Activated CD4-positive, alpha-beta T cell treated with anti-CD3 and anti-CD28 coated beads, Interleukin-2, amount 50 U/mL, for 4 hours (primary cell): ENCODE data around the gene C2orf81.
A peak's percentile ranks its signal among the peaks of the same experiment; 100 is the strongest.

Experiments
- DNase-seq, 2 experiments: peaks; one replicate each; pipeline ENCODE4 v3.0.0-alpha.2; 2020

The C2orf81 gene

DNA sequence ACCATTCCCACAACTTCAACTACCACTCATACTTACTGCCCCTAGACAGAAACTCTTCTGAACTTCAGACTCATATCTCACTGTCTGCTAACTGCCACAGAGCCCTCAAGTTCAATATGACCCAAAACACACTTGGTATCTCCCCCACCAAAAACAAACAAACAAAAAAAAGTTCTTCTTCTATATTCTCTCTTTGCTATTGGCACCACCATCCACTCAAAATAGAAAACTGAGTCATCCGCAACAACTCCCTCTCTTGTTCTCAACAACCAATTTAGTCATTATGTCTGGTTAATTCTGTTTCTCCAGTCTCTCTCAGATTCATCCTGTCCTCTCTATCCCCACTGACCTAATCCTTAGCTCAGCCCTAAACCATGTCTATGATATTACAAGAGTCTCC is 34.1 kb downstream of the C2orf81 start:
- DNase-seq, result no peak

DNA sequence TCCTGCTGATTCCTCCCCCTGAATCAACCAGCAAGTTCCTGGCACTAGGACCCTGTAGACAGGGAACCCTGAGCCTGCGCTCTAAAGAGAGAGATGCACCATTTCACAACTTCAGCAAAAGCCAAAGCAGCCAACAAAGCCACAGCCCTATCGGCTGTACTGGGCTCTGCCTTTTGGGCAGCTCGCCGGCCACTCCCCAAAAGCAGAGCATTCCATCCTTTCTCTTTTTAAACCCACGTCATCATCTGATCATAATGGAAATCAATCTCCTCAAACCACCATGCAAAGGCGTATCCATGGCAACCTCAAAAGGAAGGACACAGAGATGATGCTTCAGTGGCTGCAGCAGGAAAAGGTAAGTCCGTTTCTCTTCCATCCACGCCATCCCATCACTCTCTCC is 36.0 kb downstream of the C2orf81 start:
- DNase-seq, result no peak

DNA sequence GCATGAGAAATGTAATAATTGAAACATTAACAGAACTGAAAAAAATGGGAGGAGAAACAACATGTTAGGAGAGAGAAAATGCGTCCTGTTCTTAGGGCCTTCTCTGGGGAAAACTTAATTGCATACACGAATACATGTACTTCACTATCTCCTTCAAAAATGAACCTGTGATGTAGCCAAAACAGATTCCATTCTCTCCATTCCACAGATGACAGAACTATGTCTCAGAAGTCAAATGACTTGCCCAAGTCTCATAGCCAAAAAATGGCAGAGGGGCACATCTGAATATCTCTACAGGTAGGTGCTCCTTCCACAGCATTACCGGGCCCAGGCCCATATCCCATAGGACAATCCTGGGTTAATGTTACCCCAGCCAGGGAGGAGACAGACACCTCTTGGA is 37.4 kb downstream of the C2orf81 start:
- DNase-seq, result no peak

DNA sequence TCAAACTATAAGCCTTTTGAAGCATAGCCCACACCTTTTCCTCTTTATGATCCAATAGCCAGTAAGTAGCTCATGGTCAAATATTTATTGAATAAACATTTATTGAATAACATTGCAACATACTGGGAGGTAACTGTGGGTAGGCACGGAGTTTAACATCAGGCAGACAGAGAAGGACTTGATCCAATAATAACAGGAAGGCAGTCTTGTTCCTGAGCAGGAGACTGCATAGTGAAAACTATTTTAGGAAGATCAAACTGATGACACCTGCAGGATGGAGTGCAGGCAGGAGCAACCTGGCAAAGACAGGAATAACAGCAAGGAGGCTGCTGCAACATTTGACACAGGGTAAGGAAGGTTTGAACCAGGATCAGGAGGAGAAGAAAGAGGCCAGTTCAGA is 38.2 kb downstream of the C2orf81 start:
- no peak for DNase-seq

DNA sequence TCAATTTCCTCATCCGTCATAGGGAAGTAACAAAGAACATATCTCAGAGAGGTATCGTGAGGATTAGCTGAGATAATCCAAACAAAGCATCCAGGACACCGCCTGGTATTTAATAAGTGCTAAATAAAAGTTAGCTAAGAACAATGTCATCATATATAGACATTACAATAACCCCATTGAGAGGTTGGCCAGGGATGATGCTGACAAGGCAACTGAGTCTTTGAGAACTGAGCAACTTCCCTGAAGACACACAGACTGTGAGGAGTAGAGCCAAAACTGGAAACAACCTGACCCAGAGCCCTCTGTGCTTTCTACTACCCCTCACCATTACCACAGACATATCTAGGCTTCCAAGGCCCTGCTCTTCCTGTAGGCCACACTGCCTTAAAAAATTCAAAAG is 39.7 kb downstream of the C2orf81 start:
- no peak for DNase-seq

DNA sequence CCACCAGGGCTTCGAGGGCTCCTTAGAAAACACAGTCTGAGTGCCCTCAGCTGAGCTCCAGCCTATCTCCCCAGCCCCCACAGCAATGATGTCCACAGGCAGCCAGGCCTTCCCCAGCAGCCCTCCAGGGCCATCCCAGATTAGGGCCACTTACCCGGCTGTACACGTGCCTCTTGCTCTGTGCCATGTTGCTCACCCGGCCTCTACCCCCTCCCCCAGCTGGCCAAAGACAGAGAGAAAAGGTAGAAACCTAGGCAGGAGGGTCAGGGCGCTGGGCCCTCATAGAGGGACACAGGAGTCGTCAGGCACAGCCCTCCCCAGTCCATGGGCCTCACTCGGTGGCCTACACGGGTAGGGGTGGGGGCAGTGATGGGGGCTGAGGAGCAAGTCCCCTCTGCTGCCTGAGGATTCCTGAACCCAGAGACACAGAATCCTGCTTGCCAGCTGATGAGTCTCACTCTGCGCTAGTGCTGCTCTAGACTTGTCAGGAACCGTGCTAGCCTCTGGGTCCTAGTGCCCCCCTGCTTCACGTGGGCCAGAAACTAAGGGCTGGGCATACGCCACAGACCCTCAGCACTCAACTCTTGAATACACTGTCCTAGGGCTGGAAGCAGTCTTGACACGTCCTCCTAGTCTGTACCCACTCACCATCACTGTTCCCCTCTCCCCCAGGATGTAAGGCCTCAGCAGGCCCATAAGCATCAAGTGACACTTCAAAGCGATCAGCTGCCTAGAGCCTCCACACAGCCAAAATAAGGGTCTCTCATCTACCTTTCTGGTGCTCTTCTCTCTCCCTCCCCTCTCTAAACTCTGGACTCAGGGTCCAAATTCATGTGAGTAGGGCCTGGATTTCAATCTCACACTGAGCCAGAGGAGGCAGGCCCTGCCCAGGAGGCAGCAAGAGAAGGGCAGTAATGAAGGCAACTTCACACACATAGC is 41.3 kb downstream of the C2orf81 start, which contains the start of gene DCTN1:
Gene DCTN1 (minus strand): TSS at position 461 of the 939 bp plus-strand sequence. CDS start 274 bp downstream, at position 187.
- DNase-seq, result peak in 1 of 2 experiments; percentile 7

DNA sequence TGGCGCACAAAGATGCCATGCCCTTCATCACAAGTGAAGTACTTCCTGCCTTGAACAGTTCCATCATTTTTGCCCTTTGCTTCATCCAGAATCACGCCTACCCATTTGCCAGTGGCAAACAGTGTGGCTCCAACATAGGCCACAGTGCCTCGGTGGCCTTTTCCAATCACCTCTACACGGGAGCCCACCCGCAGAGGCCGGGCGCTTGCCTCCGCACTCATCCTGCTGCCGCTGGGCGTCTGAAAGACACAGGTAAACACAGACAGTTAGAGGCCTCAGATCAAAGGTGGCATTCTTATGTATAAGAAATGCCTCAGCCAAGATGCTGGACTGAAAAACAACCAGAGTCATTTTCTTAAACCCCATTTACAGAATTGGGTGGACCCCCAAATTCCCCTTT is 43.4 kb downstream of the C2orf81 start:
- no peak for DNase-seq

DNA sequence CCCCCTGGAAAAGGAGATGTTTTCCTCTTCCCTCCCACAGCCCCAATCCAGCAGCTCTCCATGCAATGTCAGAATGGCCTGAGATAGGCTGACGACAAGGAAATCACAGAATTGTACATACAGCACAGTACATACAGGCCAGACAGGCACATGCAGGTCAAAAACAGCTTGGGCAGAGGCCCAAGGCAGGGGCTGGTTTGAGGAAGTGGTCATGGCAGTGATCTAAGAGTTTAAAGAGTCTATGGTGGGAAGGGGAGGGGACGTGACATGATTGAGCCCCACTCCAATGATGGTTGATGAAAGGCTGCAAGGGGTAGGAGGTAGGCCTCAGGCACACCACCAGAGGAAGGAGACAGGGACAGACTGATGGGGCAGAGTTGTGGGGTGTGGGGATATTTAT is 45.6 kb downstream of the C2orf81 start:
- no peak for DNase-seq

DNA sequence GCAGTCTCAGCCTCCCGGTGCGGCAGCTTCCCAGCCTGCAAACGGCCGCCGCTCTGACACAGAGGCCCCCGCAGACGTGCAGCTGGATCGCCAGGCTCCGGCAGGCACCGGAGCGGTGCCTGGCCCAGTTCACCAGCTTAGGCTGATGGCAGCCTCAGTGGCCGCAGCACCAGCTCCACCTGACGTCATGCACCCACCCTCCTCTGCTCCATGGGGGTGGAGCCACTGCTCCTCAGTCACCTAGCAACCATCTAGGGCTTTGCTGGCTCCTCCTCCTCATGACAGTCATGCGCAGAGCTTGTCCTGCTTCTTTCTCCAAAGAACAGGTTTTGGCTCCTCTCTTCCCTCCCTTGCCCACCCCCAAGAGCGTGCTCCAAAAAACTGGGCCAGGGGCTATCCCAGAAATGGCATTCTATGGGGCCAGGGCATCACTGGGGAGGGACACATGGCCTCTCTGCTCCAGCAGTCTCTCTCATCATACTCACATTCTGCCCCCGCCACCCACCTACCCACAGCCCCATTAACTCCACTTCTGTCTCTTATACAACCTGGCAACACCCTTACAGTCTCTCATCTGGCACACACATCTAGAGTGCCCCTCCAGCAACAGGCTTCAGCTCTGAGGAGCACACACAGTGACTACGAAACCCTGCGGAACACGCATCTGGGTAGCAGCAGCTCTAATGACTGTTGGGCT is 46.8 kb downstream of the C2orf81 start:
- DNase-seq, result no peak

DNA sequence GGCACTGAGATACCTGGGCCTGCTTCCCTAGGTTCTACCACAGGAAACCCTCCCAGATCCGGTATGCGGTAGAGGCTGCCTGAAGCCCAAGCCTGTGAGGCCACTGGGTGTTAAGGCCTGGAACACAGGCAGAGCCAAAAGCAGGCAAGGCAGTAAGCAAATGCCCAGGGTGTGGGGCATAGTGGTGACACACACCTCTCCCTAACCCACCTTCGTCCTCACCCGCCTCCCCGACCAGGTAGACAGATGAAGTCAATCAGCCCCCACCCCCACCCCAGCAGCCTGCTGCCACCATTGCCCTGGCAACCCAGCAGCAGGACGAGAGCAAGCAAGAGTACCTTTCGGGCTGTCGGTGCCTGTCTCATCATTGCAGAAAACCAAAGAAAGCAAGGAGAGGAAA is 47.4 kb downstream of the C2orf81 start:
- no peak for DNase-seq

DNA sequence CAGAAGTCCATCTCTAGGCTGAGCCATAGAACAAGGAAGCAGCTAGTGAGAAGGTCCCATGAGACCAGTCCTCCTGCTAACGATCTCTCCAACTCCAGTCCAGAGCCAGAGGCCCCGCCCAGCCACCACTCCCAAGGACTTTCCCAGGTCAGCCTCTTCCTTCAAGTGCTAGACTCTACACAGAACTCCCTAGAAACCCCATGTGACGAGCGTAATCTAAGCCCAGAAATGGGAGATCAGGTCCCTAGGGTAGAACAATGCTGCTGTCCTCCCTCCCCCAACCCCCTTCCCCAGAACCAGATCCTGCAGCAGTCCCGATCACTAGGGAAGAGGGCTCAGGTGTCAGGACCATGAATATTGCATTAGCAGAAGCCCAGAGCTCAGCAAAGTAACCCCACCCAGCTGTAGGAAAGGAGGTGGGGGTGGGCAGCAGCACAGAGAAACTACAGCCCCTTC is 48.2 kb downstream of the C2orf81 start:
- no peak for DNase-seq

DNA sequence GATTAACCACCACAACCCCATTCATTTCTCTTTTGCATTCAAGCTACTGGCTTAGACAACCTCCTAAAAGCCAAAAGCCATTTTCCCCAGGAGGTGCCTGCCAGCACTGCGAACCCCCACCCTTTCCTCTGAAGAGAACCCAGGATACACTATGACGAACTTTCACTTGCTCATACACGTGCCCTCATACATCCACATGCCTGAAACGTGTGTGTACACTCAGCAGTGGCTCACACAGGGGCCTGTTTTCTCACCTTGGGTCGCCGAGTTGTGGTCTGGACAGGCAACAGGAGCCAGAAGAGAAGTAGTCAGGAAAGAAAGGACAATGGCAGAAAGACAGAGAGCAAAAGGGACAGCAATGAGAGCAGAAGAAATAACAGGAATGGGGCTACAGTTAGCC is 48.7 kb downstream of the C2orf81 start:
- DNase-seq, result no peak

DNA sequence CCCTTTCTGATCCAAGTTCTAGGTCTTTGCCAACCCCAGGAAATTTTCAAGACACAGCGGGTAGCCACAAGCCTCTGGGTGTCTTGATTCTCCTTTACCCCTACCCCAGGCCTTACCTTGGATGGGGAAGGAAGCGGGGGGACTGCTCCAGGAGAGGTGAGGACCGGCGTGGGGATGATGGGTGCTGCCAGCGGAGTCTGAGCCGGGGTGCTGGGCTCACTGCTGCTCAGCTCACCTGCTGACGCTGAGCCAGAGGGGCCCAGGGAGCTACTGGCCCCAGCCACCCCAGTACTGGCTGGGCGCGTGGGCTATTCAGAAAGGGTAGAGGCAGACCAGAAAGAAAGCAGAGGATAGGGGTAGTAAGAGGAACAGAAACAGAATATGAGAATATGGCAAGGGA is 50.0 kb downstream of the C2orf81 start:
- DNase-seq, result no peak

DNA sequence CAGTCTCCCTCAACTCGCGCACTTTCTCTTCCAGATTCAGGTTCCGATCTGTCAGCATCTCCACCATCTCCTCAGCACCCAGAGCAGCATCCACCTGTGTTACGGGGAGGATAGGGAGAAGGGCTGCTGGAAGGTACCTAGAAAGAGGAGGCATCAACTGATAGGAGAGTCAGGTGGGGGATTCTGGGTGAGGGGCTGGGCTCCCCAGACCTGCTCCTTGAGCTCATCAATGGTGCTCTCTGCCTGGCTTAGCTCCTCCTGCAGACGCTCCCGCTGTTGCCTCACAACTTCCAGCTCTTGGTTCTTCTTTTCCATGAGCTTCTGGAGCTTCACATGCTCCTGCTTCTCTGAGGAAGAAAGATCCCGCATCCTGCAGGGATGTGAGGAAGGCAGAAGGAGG is 51.4 kb downstream of the C2orf81 start:
- DNase-seq, result no peak

DNA sequence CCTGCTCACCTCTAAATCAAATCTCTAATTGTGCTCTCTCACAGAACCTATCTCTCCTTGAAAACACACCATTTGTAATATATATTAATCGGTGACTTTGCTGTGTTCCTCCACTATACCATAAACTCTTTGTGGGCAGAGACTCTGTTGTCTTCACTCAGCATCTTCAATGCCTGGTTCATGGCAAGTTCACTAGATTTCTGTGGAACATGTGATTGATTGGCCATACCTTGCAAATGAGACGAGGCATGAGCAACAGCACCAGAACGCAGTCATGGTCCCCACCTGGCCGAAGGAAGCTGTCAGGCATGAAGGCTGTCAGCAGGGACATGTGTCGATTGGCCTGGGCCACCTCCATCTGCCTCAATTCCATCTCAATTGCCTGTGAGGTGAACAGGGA is 52.9 kb downstream of the C2orf81 start:
- DNase-seq, result no peak

DNA sequence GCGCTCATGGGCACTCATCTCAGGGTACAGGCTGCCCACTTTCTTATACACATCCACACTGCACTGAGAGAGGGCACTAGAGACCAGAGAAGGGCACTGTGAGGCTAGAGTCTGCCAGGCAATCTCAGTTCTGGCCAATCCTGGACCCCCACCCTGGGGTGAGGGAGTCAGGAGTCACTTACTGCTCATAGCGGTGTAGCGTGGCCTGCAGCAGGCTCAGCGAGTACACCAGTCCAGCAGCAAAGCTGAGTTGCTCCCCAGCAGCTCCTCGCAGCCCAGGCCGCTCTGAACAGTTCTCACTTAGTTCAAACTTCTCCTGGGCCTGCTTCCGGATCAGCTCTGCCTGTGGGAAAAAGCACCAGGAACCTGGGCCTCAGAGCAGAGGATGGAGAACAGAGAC is 53.6 kb downstream of the C2orf81 start:
- no peak for DNase-seq

DNA sequence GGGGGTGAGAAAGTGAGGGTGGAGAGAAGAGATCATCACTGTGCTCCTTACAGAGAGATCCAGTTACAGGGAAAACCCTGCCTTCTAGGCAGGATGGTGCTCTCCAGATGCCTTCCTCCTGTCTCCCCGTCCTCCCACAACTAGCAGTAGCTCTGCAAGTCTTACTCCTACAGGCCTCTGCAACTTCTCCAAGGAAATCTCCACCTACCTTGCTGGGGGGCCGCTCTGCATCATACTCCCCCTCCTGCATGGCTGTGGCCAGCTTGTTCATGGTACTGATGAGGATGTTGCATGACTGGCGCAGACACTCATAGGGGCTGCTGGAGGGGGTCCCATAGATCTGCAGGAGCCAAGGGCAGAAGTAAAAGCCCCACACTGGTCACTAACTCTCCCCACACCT is 55.4 kb downstream of the C2orf81 start:
- DNase-seq, result no peak

DNA sequence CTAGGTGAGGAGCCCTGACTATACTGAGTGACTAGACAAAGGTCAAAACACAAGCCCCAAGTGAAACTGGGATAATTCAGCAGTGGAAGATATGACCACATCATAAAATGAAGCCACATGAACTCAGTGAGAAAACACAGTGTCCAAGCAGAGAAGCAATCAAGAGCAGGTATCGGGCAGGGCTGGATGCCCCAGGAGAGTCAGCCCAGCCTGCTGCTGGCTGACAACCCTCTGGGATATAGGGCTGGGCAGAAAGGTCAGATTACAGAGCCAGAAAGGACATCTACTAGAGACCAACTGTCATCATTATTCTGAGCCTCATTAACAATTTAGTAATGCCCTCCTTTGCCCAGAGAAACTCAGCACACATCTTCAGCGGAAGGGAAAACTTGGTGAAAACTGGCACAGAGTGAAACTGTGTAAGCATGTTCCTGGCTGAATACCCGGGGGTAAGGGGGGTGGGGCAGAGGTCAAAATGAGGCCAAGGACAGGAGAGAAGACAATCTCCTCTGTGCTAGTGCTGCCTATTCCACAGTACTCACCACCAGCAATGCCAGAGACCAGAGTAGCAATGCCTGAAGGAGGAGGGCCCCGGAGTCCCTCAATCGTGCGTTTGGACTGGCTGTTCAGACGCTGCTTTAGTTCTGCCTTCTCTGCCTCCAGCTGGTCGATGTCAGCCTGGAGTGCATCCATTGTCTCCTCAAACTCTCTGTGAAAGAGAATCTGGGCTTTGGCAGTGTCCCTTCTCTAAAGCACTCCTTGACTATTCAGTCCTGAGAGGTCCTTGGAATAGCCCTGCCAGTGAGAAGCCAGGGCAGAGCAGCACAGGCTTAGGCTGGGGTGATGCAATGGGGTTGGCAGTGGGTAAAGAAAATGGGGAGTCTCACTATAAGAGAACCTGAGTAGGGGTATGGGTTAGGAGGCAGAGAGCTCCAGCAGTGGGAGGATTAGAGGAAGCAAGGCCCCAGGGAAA is 56.6 kb downstream of the C2orf81 start:
- no peak for DNase-seq
